WTC11 (cell line): ENCODE data around the gene COLEC12. TPM values are rescaled to one million over a fixed set of nuclear protein-coding genes. Genes with fewer than 3 reads are reported as not detected.

ENCODE experiments used
- ATAC-seq: fragments of 200-7000 bp; cut with Tn5 transposase; 2 replicates; pipeline ENCODE4 v1.10.0; 2021; ENCODE audit warnings: mild to moderate bottlenecking, moderate library complexity
- CTCF ChIA-PET: fragments of 300-600 bp; sonication (Branson Sonifier 250); formaldehyde crosslinking; loops from one replicate; lab custom pipeline; 2021; ENCODE audit warnings: antibody characterized with exemption; lab: Charles Lee
- POLR2A ChIA-PET: fragments of 350-600 bp; sonication (Branson Sonifier 250); formaldehyde crosslinking; loops from one replicate; lab custom pipeline; 2021; ENCODE audit warnings: antibody characterized with exemption; lab: Charles Lee
- DNase-seq: peaks from one replicate; pipeline ENCODE4 v3.0.0; 2021; ENCODE audit warnings: low spot score
- H3K27ac Mint-ChIP-seq: 2 replicates; pipeline ENCODE4 v1.8.0; 2021; ENCODE audit warnings: mixed read lengths
- H3K27me3 Mint-ChIP-seq: 2 replicates; pipeline ENCODE4 v1.8.0; 2021; ENCODE audit warnings: low read depth, mild to moderate bottlenecking, moderate library complexity, mixed read lengths
- H3K36me3 Mint-ChIP-seq: 2 replicates; pipeline ENCODE4 v1.8.0; 2021; ENCODE audit warnings: mixed read lengths
- H3K4me1 Mint-ChIP-seq: 2 replicates; pipeline ENCODE4 v1.8.0; 2022; ENCODE audit warnings: mixed read lengths
- H3K4me3 Mint-ChIP-seq: 2 replicates; pipeline ENCODE4 v1.8.0; 2021; ENCODE audit warnings: mild to moderate bottlenecking, moderate library complexity, mixed read lengths
- H3K9me3 Mint-ChIP-seq: 2 replicates; pipeline ENCODE4 v1.8.0; 2021; ENCODE audit warnings: mixed read lengths
- ARID4B ChIP-seq: sonication (generic); formaldehyde crosslinking; IDR thresholded peaks from 2 replicates; pipeline ENCODE4 v1.8.0; 2023; ENCODE audit warnings: missing genetic modification reagents, mild to moderate bottlenecking, borderline replicate concordance
- ATF6 ChIP-seq: sonication (generic); formaldehyde crosslinking; IDR thresholded peaks from 2 replicates; pipeline ENCODE4 v1.8.1; 2023; ENCODE audit warnings: mild to moderate bottlenecking, missing genetic modification reagents
- E2F4 ChIP-seq: sonication (generic); formaldehyde crosslinking; IDR thresholded peaks from 2 replicates; pipeline ENCODE4 v1.8.1; 2022; ENCODE audit warnings: low read depth, mild to moderate bottlenecking, moderate library complexity, missing genetic modification reagents, borderline replicate concordance
- ESRRA ChIP-seq: sonication (generic); formaldehyde crosslinking; IDR thresholded peaks from 2 replicates; pipeline ENCODE4 v1.8.1; 2022; ENCODE audit warnings: mild to moderate bottlenecking, missing genetic modification reagents, borderline replicate concordance
- HMGA2 ChIP-seq: fragments of 250-450 bp; sonication (Bioruptor Pico); IDR thresholded peaks from 2 replicates; pipeline ENCODE4 v1.4.0; 2021; ENCODE audit warnings: mild to moderate bottlenecking, moderate library complexity
- HMGXB4 ChIP-seq: sonication (generic); formaldehyde crosslinking; IDR thresholded peaks from 2 replicates; pipeline ENCODE4 v1.8.1; 2023; ENCODE audit warnings: mild to moderate bottlenecking, moderate library complexity, missing genetic modification reagents
- MXD4 ChIP-seq: fragments of 250-450 bp; sonication (Bioruptor Pico); IDR thresholded peaks from 2 replicates; pipeline ENCODE4 v1.8.0; 2021; ENCODE audit warnings: mild to moderate bottlenecking, moderate library complexity, borderline replicate concordance
- NR2C2 ChIP-seq: sonication (generic); formaldehyde crosslinking; IDR thresholded peaks from 2 replicates; pipeline ENCODE4 v1.8.0; 2022; ENCODE audit warnings: mild to moderate bottlenecking, missing genetic modification reagents
- RORB ChIP-seq: fragments of 250-450 bp; sonication (Bioruptor Pico); IDR thresholded peaks from 2 replicates; pipeline ENCODE4 v1.9.0; 2021; ENCODE audit warnings: mild to moderate bottlenecking
- SOX15 ChIP-seq: fragments of 250-450 bp; sonication (Bioruptor Pico); IDR thresholded peaks from 2 replicates; pipeline ENCODE4 v1.9.0; 2021; ENCODE audit warnings: mild to moderate bottlenecking
- ZNF232 ChIP-seq: sonication (generic); formaldehyde crosslinking; IDR thresholded peaks from 2 replicates; pipeline ENCODE4 v1.8.0; 2022; ENCODE audit warnings: mild to moderate bottlenecking, missing genetic modification reagents
- ZNF416 ChIP-seq: fragments of 250-450 bp; sonication (Bioruptor Pico); IDR thresholded peaks from 2 replicates; pipeline ENCODE4 v1.9.0; 2021; ENCODE audit warnings: mild to moderate bottlenecking, inconsistent platforms
- total RNA-seq: library from RNA; stranded (reverse); gene quantifications from 3 replicates; pipeline ENCODE4 v1.2.3, GENCODE V29; 2021
- TF ChIP-seq, protein P1 (sequence below): sonication (generic); formaldehyde crosslinking; IDR thresholded peaks from 2 replicates; pipeline ENCODE4 v1.8.1; 2022; ENCODE audit warnings: mild to moderate bottlenecking, missing genetic modification reagents, moderate library complexity, borderline replicate concordance
- TF ChIP-seq, protein P2 (sequence below): sonication (generic); formaldehyde crosslinking; IDR thresholded peaks from 2 replicates; pipeline ENCODE4 v1.8.0; 2022; ENCODE audit warnings: mild to moderate bottlenecking, missing genetic modification reagents
- TF ChIP-seq, protein P3 (sequence below): sonication (generic); formaldehyde crosslinking; IDR thresholded peaks from 2 replicates; pipeline ENCODE4 v1.8.1; 2023; ENCODE audit warnings: mild to moderate bottlenecking, missing genetic modification reagents, moderate library complexity

The COLEC12 gene
- total RNA-seq, 1 experiment from 2014 or later = 0.48 TPM

DNA sequence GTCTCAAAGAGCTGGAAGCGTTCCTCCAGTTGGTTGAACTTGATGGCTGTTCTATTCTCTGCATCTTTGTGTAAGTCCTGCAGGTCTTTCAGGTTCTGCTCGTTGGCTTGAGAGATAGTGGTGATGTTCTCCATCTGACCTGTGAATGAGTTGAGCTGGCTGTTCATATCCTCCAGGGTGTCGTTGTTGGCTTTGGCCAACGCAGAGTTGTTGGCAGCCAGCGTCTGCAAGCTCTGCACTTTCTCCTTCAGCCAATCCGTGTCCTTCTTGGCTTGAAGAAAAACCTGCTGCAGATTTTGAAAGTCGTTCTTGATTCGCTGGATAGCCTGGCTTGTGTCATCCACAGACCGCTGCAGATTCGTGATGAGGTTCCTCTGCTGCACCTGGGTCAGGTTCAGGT is 153.9 kb downstream of the COLEC12 start:
- no peak overlapping the region for H3K27ac Mint-ChIP-seq
- H3K36me3 Mint-ChIP-seq = no peaks in the 10 kb centered on the region
- H3K9me3 Mint-ChIP-seq = peaks cover 19% of the 10 kb centered on the region

DNA sequence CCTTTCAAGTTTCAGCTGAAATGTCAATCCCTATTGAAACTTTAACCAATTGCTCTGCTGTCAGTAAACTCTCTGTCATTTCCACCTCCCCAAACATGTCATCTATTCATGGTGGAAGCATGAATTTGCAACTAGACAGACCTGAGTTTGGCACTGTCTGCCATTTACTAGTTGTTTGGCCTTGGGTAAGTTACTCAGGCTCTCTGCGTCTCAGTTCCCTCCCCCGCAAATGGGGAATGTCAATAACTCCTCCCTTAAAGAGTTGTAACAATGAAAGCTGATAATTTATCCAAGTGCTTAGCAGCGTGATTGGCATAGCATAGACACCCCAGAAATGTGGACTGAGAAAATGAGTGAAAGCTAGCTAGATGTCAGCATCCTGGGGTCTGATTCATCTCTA is 159.4 kb downstream of the COLEC12 start:
- no peak for TF ChIP-seq ARID4B (CRISPR knock-in tag)
- TF ChIP-seq HMGXB4 = no peak
- TF ChIP-seq RORB (CRISPR knock-in tag) = no peak
- no peak for TF ChIP-seq HMGA2 (CRISPR knock-in tag)
- no peak for TF ChIP-seq ZNF232 (CRISPR knock-in tag)
- TF ChIP-seq E2F4 (CRISPR knock-in tag) = no peak
- TF ChIP-seq, protein P1, sequence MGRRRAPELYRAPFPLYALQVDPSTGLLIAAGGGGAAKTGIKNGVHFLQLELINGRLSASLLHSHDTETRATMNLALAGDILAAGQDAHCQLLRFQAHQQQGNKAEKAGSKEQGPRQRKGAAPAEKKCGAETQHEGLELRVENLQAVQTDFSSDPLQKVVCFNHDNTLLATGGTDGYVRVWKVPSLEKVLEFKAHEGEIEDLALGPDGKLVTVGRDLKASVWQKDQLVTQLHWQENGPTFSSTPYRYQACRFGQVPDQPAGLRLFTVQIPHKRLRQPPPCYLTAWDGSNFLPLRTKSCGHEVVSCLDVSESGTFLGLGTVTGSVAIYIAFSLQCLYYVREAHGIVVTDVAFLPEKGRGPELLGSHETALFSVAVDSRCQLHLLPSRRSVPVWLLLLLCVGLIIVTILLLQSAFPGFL = no peak
- TF ChIP-seq SOX15 (CRISPR knock-in tag) = no peak
- TF ChIP-seq, all 79 proteins: peak for 0
- no peaks in the 10 kb centered on the region for H3K36me3 Mint-ChIP-seq
- H3K4me3 Mint-ChIP-seq = no peak overlapping the region
- ChIA-PET CTCF (no interaction called here), POLR2A (no interaction called here)
- DNase-seq (no peak), ATAC-seq (no peak)
- no peaks in the 10 kb centered on the region for H3K27me3 Mint-ChIP-seq
- H3K4me1 Mint-ChIP-seq = no peaks in the 10 kb centered on the region
- peaks cover 8% of the 10 kb centered on the region for H3K9me3 Mint-ChIP-seq
- no peak overlapping the region for H3K27ac Mint-ChIP-seq

More for the DNA sequence above, 153.9 kb downstream of the COLEC12 start:
- no peak for DNase-seq
- no peaks in the 10 kb centered on the region for H3K4me1 Mint-ChIP-seq
- ChIA-PET CTCF (no interaction called here), POLR2A (no interaction called here)
- H3K27me3 Mint-ChIP-seq = no peaks in the 10 kb centered on the region
- no peak for TF ChIP-seq ESRRA (CRISPR knock-in tag)
- TF ChIP-seq, protein P2, sequence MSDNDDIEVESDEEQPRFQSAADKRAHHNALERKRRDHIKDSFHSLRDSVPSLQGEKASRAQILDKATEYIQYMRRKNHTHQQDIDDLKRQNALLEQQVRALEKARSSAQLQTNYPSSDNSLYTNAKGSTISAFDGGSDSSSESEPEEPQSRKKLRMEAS (CRISPR knock-in tag) = no peak
- no peak for TF ChIP-seq RORB (CRISPR knock-in tag)
- TF ChIP-seq NR2C2 = no peak
- TF ChIP-seq ZNF416 (CRISPR knock-in tag) = no peak
- no peak for TF ChIP-seq ATF6 (CRISPR knock-in tag)
- TF ChIP-seq MXD4 (CRISPR knock-in tag) = no peak
- TF ChIP-seq, protein P3, sequence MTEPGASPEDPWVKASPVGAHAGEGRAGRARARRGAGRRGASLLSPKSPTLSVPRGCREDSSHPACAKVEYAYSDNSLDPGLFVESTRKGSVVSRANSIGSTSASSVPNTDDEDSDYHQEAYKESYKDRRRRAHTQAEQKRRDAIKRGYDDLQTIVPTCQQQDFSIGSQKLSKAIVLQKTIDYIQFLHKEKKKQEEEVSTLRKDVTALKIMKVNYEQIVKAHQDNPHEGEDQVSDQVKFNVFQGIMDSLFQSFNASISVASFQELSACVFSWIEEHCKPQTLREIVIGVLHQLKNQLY (CRISPR knock-in tag) = no peak
- ATAC-seq = no peak
- H3K4me3 Mint-ChIP-seq = no peak overlapping the region
